ENCODE measurements around the gene CTNND2. TPM values are rescaled to one million over a fixed set of nuclear protein-coding genes. Genes with fewer than 3 reads are reported as not detected.
A peak's percentile ranks its signal among the peaks of the same experiment; 100 is the strongest.

CTNND2 gene
- total and polyA plus RNA-seq, 10 of the 15 experiments (the other 5 are each of a cell fraction or from before 2014, with no cell fraction given), result 0.02 to 0.16 (median 0.04) TPM; not detected in 7

DNA sequence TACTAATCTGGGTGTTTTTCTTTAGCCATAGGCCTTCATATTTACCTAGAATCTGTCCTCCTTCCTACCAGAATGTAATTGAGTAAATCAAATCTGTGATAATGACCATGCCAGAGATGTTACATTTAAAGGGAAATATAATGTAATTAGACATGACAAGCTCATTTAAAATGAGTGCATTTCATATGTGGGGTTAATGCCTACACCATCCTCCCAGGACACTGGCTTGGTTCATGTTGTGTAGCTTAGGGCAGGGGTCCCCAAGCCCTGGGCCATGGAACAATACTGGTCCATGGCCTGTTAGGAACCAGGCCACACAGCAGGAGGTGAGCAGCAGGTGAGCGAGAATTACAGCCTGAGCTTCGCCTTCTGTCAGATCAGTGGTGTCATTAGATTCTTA, 866.3 kb downstream of the CTNND2 start:
- Histone ChIP-seq H3K4me3 (no peak overlapping the region), H4K20me1 (ENCODE audit: control insufficient read depth, insufficient read depth) (no peaks in the 10 kb centered on the region), H3K4me1 (ENCODE audit: control insufficient read depth, insufficient read depth, low read length) (no peaks in the 10 kb centered on the region), H3K27me3 (replicated peaks in 1 of 2; ENCODE audit: control insufficient read depth in 2 of 2, insufficient read depth in 2 of 2, low read length in 1 of 2) (no peaks in the 10 kb centered on the region), H3K79me2 (ENCODE audit: control insufficient read depth, insufficient read depth, low read length) (no peaks in the 10 kb centered on the region), H3K27ac (ENCODE audit: control insufficient read depth, insufficient read depth) (no peak overlapping the region), H3K9ac (ENCODE audit: control insufficient read depth, insufficient read depth, low read length) (no peak overlapping the region), H3K9me3 (replicated peaks; ENCODE audit: control insufficient read depth, insufficient read depth, low read length) (no peaks in the 10 kb centered on the region), H3K4me2 (ENCODE audit: control insufficient read depth, insufficient read depth) (no peak overlapping the region), H3K36me3 (ENCODE audit: control insufficient read depth in 2 of 2, insufficient read depth in 2 of 2, low read length in 1 of 2) (no peaks in the 10 kb centered on the region), H2AFZ (ENCODE audit: control insufficient read depth, low read depth, low read length) (no peak overlapping the region)
- POLR2A ChIA-PET, result interaction anchor here (2.2 kb wide), 1 partner anchor 11 kb away, joined by 7 read pairs; no protein-coding TSS in a partner anchor
- DNase-seq (ENCODE audit: low read depth, low spot score) (no peak), FAIRE-seq (no peak), ATAC-seq (peak; percentile 21; the same call in 2 of the 3 replicates)
- no peak for TF ChIP-seq IKZF2 (IDR thresholded peaks at IDR 0.05)
- TF ChIP-seq, protein P1, sequence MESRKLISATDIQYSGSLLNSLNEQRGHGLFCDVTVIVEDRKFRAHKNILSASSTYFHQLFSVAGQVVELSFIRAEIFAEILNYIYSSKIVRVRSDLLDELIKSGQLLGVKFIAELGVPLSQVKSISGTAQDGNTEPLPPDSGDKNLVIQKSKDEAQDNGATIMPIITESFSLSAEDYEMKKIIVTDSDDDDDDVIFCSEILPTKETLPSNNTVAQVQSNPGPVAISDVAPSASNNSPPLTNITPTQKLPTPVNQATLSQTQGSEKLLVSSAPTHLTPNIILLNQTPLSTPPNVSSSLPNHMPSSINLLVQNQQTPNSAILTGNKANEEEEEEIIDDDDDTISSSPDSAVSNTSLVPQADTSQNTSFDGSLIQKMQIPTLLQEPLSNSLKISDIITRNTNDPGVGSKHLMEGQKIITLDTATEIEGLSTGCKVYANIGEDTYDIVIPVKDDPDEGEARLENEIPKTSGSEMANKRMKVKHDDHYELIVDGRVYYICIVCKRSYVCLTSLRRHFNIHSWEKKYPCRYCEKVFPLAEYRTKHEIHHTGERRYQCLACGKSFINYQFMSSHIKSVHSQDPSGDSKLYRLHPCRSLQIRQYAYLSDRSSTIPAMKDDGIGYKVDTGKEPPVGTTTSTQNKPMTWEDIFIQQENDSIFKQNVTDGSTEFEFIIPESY (IDR thresholded peaks at IDR 0.05), result no peak
- TF ChIP-seq, protein P2, sequence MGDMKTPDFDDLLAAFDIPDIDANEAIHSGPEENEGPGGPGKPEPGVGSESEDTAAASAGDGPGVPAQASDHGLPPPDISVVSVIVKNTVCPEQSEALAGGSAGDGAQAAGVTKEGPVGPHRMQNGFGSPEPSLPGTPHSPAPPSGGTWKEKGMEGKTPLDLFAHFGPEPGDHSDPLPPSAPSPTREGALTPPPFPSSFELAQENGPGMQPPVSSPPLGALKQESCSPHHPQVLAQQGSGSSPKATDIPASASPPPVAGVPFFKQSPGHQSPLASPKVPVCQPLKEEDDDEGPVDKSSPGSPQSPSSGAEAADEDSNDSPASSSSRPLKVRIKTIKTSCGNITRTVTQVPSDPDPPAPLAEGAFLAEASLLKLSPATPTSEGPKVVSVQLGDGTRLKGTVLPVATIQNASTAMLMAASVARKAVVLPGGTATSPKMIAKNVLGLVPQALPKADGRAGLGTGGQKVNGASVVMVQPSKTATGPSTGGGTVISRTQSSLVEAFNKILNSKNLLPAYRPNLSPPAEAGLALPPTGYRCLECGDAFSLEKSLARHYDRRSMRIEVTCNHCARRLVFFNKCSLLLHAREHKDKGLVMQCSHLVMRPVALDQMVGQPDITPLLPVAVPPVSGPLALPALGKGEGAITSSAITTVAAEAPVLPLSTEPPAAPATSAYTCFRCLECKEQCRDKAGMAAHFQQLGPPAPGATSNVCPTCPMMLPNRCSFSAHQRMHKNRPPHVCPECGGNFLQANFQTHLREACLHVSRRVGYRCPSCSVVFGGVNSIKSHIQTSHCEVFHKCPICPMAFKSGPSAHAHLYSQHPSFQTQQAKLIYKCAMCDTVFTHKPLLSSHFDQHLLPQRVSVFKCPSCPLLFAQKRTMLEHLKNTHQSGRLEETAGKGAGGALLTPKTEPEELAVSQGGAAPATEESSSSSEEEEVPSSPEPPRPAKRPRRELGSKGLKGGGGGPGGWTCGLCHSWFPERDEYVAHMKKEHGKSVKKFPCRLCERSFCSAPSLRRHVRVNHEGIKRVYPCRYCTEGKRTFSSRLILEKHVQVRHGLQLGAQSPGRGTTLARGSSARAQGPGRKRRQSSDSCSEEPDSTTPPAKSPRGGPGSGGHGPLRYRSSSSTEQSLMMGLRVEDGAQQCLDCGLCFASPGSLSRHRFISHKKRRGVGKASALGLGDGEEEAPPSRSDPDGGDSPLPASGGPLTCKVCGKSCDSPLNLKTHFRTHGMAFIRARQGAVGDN (IDR thresholded peaks at IDR 0.05), result 0 out of 2 replicates have a peak, but pooled peaks have one; percentile 22
- CTCF ChIA-PET, result interaction anchor here (0.7 to 12.6 kb wide), 5 partner anchors 10 to 50 kb away, joined by 3 to 98 read pairs (median 4); no protein-coding TSS in a partner anchor
- BruUV-seq (replicated peaks), result no TSS peak
- SMC1A ChIA-PET (ENCODE audit: uncharacterized antibody, unreplicated experiment), result interaction anchor here (1.0 to 3.7 kb wide), 3 partner anchors 13 to 49 kb away, joined by 3 to 15 read pairs (median 6); no protein-coding TSS in a partner anchor
- WGBS (ENCODE audit: insufficient coverage, insufficient replicate concordance, low lambda C conversion rate, missing lambda C conversion rate), result 18% methylated on average over 2 of the region's 2 CpGs
- in situ Hi-C loops (cut with MboI) (no loop called here), intact Hi-C loops (cut with micrococcal nuclease; ENCODE audit: unreplicated experiment) (loop anchor here (5.0 kb wide), 2 partner anchors 51 to 336 kb away; no protein-coding TSS in a partner anchor)
- RAD21 ChIA-PET (ENCODE audit: unreplicated experiment), result interaction anchor here (0.7 to 2.9 kb wide), 7 partner anchors 8 to 336 kb away, joined by 3 to 11 read pairs (median 4); no protein-coding TSS in a partner anchor

Data from GM12878 (cell line).